GM12878 (cell line): ENCODE results near the gene CHCHD6.

Experiments
- FOS ChIP-seq: IDR thresholded peaks from 3 replicates; pipeline ENCODE4 v1.6.1; 2011; ENCODE audit warnings: borderline replicate concordance; ENCODE audit not compliant: insufficient read length; ENCODE audit errors: extremely low read depth
- GABPA ChIP-seq: IDR thresholded peaks from 2 replicates; pipeline ENCODE4 v1.6.1; 2014; ENCODE audit warnings: antibody characterized with exemption, low read depth, mild to moderate bottlenecking, inconsistent platforms
- POLR2A ChIP-seq: IDR thresholded peaks from 2 replicates; pipeline ENCODE4 v1.6.1; 2011; ENCODE audit warnings: low read depth, mild to moderate bottlenecking, low read length
- SMAD1 ChIP-seq: fragments of 450-650 bp; IDR thresholded peaks from 2 replicates; pipeline ENCODE4 v1.6.1; 2018; ENCODE audit warnings: mild to moderate bottlenecking, low read depth; ENCODE audit not compliant: partially characterized antibody
- TF ChIP-seq, protein P1 (sequence below), 3 experiments: IDR thresholded peaks in 2 of 3; conservative IDR thresholded peaks in 1 of 3; 2 replicates each; pipeline ENCODE4 v1.5.1; 2011; ENCODE audit warnings: low read depth in 3 of 3, low read length in 3 of 3, mild to moderate bottlenecking in 3 of 3, control low read depth in 2 of 3, moderate library complexity in 2 of 3, inconsistent platforms in 1 of 3, mixed read lengths in 1 of 3; ENCODE audit not compliant: control insufficient read depth in 2 of 3, insufficient read depth in 1 of 3; ENCODE audit errors: extremely low read depth in 1 of 3
- TF ChIP-seq, protein P2 (sequence below): IDR thresholded peaks from 2 replicates; pipeline ENCODE4 v1.6.1; 2012; ENCODE audit warnings: low read depth, low read length, improper control_type of control experiment
- TF ChIP-seq, protein P3 (sequence below): IDR thresholded peaks from 2 replicates; pipeline ENCODE4 v1.6.1; 2012; ENCODE audit warnings: low read depth, low read length, improper control_type of control experiment

DNA sequence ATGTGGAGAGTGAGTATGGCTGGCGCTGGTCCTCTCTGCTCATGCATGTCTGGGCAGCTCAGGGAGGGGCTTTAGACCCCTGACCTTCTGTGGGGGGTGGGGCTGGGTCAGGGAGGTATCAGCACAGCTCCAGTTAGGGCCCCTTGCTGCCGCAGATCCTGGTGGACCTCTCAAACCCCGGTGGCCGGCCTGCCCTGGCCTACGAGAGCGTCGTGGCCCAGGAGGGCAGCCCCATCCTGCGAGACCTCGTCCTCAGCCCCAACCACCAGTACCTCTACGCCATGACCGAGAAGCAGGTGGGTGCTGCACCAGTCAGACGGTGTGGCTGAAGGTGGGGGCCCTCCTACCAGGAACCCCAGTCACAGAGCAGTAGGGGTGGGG lies 299.1 kb downstream of the CHCHD6 start:
- TF ChIP-seq, protein P1, sequence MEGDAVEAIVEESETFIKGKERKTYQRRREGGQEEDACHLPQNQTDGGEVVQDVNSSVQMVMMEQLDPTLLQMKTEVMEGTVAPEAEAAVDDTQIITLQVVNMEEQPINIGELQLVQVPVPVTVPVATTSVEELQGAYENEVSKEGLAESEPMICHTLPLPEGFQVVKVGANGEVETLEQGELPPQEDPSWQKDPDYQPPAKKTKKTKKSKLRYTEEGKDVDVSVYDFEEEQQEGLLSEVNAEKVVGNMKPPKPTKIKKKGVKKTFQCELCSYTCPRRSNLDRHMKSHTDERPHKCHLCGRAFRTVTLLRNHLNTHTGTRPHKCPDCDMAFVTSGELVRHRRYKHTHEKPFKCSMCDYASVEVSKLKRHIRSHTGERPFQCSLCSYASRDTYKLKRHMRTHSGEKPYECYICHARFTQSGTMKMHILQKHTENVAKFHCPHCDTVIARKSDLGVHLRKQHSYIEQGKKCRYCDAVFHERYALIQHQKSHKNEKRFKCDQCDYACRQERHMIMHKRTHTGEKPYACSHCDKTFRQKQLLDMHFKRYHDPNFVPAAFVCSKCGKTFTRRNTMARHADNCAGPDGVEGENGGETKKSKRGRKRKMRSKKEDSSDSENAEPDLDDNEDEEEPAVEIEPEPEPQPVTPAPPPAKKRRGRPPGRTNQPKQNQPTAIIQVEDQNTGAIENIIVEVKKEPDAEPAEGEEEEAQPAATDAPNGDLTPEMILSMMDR (IDR thresholded peaks at IDR 0.05 in 2 of 3, conservative IDR thresholded peaks at IDR 0.05 in 1 of 3; ENCODE audit: control insufficient read depth in 2 of 3, extremely low read depth in 1 of 3, insufficient read depth in 1 of 3, low read depth in 3 of 3, low read length in 3 of 3) = no peak
- TF ChIP-seq FOS (no peak), SMAD1 (no peak), POLR2A (no peak), GABPA (no peak)
- TF ChIP-seq, protein P2, sequence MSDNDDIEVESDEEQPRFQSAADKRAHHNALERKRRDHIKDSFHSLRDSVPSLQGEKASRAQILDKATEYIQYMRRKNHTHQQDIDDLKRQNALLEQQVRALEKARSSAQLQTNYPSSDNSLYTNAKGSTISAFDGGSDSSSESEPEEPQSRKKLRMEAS = no peak
- TF ChIP-seq, protein P3, sequence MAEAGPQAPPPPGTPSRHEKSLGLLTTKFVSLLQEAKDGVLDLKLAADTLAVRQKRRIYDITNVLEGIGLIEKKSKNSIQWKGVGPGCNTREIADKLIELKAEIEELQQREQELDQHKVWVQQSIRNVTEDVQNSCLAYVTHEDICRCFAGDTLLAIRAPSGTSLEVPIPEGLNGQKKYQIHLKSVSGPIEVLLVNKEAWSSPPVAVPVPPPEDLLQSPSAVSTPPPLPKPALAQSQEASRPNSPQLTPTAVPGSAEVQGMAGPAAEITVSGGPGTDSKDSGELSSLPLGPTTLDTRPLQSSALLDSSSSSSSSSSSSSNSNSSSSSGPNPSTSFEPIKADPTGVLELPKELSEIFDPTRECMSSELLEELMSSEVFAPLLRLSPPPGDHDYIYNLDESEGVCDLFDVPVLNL = no peak
